ENCODE data around the gene SELENOI. TPM values are rescaled to one million over a fixed set of nuclear protein-coding genes. Genes with fewer than 3 reads are reported as not detected.

Gene SELENOI, protein sequence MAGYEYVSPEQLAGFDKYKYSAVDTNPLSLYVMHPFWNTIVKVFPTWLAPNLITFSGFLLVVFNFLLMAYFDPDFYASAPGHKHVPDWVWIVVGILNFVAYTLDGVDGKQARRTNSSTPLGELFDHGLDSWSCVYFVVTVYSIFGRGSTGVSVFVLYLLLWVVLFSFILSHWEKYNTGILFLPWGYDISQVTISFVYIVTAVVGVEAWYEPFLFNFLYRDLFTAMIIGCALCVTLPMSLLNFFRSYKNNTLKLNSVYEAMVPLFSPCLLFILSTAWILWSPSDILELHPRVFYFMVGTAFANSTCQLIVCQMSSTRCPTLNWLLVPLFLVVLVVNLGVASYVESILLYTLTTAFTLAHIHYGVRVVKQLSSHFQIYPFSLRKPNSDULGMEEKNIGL
- total RNA-seq (10 to 100 TPM; 58.4 to 61.9 TPM), polyA plus RNA-seq (3.2 TPM)

DNA sequence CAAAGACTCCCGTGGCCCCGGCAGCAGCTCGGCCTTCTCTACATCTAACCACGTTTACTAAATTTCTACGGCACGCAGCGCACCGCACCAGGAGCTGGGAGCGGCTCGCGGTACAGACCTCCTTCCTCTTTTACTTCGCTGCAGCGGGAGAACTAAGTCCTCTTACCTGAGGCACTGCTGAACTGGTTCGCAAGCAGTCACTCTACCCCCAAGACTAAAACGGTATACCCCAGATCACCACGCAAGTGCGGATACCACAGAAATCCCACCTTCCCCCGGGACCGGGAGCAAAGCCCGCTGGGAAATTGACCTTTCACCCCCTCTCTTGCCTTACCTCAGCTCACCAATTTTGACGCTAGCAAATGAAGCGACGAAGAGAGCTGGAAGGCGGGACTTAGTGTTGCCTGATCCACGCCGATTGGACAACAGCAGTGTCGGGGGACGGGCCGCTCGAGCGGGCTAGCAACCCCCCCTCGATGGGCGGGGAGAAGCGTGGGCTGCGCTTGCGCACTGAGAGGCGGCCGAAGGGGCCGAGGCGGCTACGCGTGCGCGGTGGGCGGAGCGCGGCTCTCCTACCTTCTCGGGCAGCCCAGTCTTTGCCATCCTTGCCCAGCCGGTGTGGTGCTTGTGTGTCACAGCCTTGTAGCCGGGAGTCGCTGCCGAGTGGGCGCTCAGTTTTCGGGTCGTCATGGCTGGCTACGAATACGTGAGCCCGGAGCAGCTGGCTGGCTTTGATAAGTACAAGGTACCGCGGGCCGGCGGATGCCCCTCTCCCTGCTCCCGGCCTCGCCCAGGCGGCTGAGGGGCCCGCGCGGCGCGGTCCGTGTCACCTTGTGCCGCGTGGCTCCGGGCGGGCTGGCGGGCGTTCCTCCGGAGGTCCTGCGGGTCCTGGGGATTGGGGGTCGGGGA, at the start of gene SELENOI:
Gene SELENOI, plus strand, starts transcription at position 599 of the 909 bp plus-strand sequence. Its CDS starts 90 bp downstream, at position 689.
- no peaks in the 10 kb centered on the region for H3K9me3 Mint-ChIP-seq
- peak; percentile 99 to 100 (median 100) for DNase-seq
- Histone ChIP-seq H3K9me3 (ENCODE audit: low read length) (no peaks in the 10 kb centered on the region), H3K4me1 (ENCODE audit: insufficient read depth, low read length) (peaks cover 36% of the 10 kb centered on the region), H3K36me3 (ENCODE audit: insufficient read depth, low read length) (no peaks in the 10 kb centered on the region), H3K27ac (ENCODE audit: low read depth, low read length) (peak within 1 kb of the TSS; percentile 85), H3K4me3 (ENCODE audit: low read length) (peak within 1 kb of the TSS; percentile 93), H3K27me3 (ENCODE audit: insufficient read depth, low read length, poor library complexity, severe bottlenecking) (no peaks in the 10 kb centered on the region)
- ChIA-PET POLR2A (interaction anchor here (0.6 to 1.4 kb wide), 4 partner anchors 101 to 1072 kb away, joined by 3 to 9 read pairs (median 4); partner anchors contain the start of genes HADHA and HADHB), CTCF (interaction anchor here (1.2 to 2.1 kb wide), 3 partner anchors 10 to 161 kb away, joined by 4 to 12 read pairs (median 4); no protein-coding TSS in a partner anchor)
- peak within 1 kb of the TSS; percentile 94 to 100 (median 98) for H3K4me3 Mint-ChIP-seq
- peaks cover 0 to 16% (median 0%) of the 10 kb centered on the region in 3 donors for H3K36me3 Mint-ChIP-seq
- peak within 1 kb of the TSS; percentile 85 to 100 (median 98) for H3K27ac Mint-ChIP-seq
- H3K27me3 Mint-ChIP-seq, result no peaks in the 10 kb centered on the region
- peaks cover 37 to 60% (median 48%) of the 10 kb centered on the region in 3 donors for H3K4me1 Mint-ChIP-seq

DNA sequence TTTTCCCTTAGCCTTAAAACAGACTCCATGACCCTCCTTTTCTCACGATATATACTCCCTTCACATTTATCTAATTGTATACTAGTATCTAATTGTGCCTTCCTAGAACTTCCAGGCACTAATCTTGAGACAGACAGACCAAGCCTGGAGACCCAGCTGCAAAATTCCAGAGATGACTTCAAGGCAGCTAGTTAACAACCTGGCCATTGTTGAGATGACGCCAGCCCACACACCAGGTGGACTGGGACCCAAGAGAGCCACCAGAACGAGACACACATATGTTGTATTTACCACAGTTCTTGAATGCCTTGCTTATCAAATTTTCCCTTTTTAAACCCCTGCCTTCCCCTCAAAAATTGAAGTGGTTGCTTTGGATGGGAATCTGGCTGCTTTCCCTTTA, 48.9 kb upstream of the SELENOI start:
- DNase-seq, result no peak
- H3K27me3 ChIP-seq (ENCODE audit: insufficient read depth, low read length, poor library complexity, severe bottlenecking), result no peaks in the 10 kb centered on the region
- H3K4me3 Mint-ChIP-seq, result no peak overlapping the region
- no peak overlapping the region for H3K27ac ChIP-seq (ENCODE audit: low read depth, low read length)
- no peaks in the 10 kb centered on the region for H3K27me3 Mint-ChIP-seq
- no peak overlapping the region for H3K27ac Mint-ChIP-seq
- ChIA-PET CTCF (interaction anchor here (0.6 kb wide), 1 partner anchor 157 kb away, joined by 3 read pairs; no protein-coding TSS in a partner anchor), POLR2A (interaction anchor here (0.6 kb wide), 1 partner anchor 13 kb away, joined by 3 read pairs; no protein-coding TSS in a partner anchor)
- H3K36me3 ChIP-seq (ENCODE audit: insufficient read depth, low read length), result no peaks in the 10 kb centered on the region
- H3K4me1 Mint-ChIP-seq, result no peaks in the 10 kb centered on the region
- H3K4me3 ChIP-seq (ENCODE audit: low read length), result no peak overlapping the region
- no peaks in the 10 kb centered on the region for H3K9me3 ChIP-seq (ENCODE audit: low read length)
- no peaks in the 10 kb centered on the region for H3K9me3 Mint-ChIP-seq
- H3K4me1 ChIP-seq (ENCODE audit: insufficient read depth, low read length), result peaks cover 14% of the 10 kb centered on the region
- peaks cover 0 to 2% (median 0%) of the 10 kb centered on the region in 3 donors for H3K36me3 Mint-ChIP-seq

DNA sequence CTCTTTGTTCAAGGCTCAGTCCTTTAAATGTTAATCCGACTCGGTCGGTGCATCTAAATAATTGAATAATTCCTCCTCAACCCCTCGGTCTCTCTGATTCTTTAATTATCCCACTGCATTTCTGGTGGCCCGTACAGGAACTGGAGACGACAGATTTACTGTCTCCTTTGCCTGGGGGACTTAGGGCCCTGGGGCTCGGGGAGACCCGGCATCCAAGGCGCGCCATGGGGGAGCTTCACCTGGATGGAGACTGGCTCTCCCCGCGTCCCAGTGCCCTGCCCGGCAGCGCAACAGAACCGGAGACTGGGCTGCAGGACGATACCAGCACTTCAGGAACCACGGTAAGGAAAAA, 47.7 kb upstream of the SELENOI start:
- peak overlapping the region; percentile 84 for H3K4me3 ChIP-seq (ENCODE audit: low read length)
- ChIA-PET POLR2A (interaction anchor here (0.6 kb wide), 2 partner anchors 25 to 508 kb away, joined by 3 to 4 read pairs; no protein-coding TSS in a partner anchor), CTCF (no interaction called here)
- H3K4me1 ChIP-seq (ENCODE audit: insufficient read depth, low read length), result peaks cover 14% of the 10 kb centered on the region
- no peak for DNase-seq
- H3K27me3 Mint-ChIP-seq, result no peaks in the 10 kb centered on the region
- H3K4me1 Mint-ChIP-seq, result no peaks in the 10 kb centered on the region
- no peak overlapping the region for H3K27ac Mint-ChIP-seq
- H3K27ac ChIP-seq (ENCODE audit: low read depth, low read length), result no peak overlapping the region
- H3K36me3 ChIP-seq (ENCODE audit: insufficient read depth, low read length), result no peaks in the 10 kb centered on the region
- H3K27me3 ChIP-seq (ENCODE audit: insufficient read depth, low read length, poor library complexity, severe bottlenecking), result no peaks in the 10 kb centered on the region
- H3K4me3 Mint-ChIP-seq, result no peak overlapping the region
- H3K9me3 ChIP-seq (ENCODE audit: low read length), result no peaks in the 10 kb centered on the region
- H3K36me3 Mint-ChIP-seq, result peaks cover 0 to 2% (median 0%) of the 10 kb centered on the region in 3 donors
- no peaks in the 10 kb centered on the region for H3K9me3 Mint-ChIP-seq

DNA sequence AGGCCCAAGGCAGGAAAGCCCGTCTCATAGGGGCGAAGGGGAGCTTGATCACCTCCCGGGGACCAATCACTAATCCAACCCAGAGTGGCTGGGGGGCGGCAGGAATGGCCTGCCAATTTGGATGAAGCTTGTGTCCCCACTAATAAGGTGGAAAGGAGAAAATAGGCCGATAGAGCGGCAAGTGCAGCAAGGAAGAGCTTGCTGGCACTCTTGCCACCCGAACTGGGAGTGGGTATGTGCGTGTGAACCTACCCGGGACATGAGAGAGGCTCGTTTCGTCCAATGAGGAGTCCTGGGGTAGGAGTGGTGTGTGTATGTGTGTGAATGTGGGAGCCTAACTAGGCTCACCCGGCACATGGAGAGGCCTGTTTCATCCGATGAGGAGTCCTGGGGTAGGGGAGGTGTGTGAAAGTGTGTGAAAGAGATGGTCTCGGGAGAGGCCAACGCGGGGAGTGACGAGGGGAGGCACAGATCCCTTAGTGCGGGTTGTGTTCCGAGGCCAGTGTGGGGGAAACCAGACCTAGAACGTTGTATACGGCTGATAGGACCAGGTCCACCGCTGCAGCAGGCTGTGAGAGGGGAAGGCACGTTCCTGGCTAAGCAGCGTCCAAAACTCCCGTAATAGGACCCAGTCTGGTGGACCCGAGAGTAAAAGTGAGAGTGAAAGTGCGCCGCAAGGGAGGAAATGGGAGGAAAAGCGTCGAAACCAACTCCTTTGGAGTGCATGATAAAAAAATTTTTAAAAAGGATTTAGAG, 47.1 kb upstream of the SELENOI start:
- Mint-ChIP-seq H3K9me3 (no peaks in the 10 kb centered on the region), H3K36me3 (no peaks in the 10 kb centered on the region), H3K4me1 (no peaks in the 10 kb centered on the region), H3K27ac (no peak overlapping the region), H3K27me3 (no peaks in the 10 kb centered on the region), H3K4me3 (no peak overlapping the region)
- Histone ChIP-seq H3K9me3 (ENCODE audit: low read length) (no peaks in the 10 kb centered on the region), H3K4me3 (ENCODE audit: low read length) (peak overlapping the region; percentile 84), H3K27me3 (ENCODE audit: insufficient read depth, low read length, poor library complexity, severe bottlenecking) (no peaks in the 10 kb centered on the region), H3K4me1 (ENCODE audit: insufficient read depth, low read length) (peaks cover 14% of the 10 kb centered on the region), H3K27ac (ENCODE audit: low read depth, low read length) (no peak overlapping the region), H3K36me3 (ENCODE audit: insufficient read depth, low read length) (no peaks in the 10 kb centered on the region)
- DNase-seq, result peak in 2 of 5 donors; percentile 12 to 64
- CTCF ChIA-PET, result no interaction called here
- POLR2A ChIA-PET, result interaction anchor here (0.6 kb wide), 1 partner anchor 508 kb away, joined by 4 read pairs; no protein-coding TSS in a partner anchor

DNA sequence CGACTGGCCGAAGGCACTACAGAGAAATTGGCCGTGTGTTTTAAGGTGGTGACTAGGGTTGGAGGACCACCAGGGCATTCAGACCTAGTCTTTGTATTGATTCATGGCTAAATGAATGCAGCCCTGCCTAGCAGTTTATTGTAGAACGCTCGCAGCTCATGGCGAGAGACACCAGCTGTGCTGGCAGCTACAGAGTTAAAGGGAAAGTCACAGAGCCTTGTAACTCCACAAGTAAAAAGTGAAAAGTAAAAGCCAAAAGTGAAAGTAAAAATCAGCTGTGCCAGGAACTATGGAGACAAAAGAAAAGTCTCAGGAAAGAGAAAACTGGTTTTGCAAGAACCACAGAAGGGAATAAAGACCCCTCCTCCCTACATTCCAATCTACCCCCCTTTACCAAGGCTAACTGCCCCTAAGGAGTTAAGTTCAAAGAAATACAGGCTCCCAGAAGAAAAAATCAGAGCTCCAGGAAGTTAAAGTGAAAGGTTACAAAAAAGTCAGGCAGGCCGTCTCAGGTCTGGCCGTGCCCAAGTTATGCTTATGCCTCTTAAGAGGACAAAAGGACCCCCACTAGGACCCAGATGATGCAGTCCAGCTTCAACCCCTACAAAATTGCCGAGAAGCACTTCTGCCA, 46.4 kb upstream of the SELENOI start:
- Histone ChIP-seq H3K27ac (ENCODE audit: low read depth, low read length) (no peak overlapping the region), H3K4me1 (ENCODE audit: insufficient read depth, low read length) (peaks cover 14% of the 10 kb centered on the region), H3K36me3 (ENCODE audit: insufficient read depth, low read length) (no peaks in the 10 kb centered on the region), H3K27me3 (ENCODE audit: insufficient read depth, low read length, poor library complexity, severe bottlenecking) (no peaks in the 10 kb centered on the region), H3K9me3 (ENCODE audit: low read length) (no peaks in the 10 kb centered on the region), H3K4me3 (ENCODE audit: low read length) (peak overlapping the region; percentile 84)
- ChIA-PET POLR2A (interaction anchor here (0.6 to 1.1 kb wide), 3 partner anchors 47 to 1026 kb away, joined by 3 to 4 read pairs (median 3); partner anchors contain the start of gene ADGRF3), CTCF (interaction anchor here (1.0 kb wide), 1 partner anchor 28 kb away, joined by 3 read pairs; no protein-coding TSS in a partner anchor)
- H3K9me3 Mint-ChIP-seq, result no peaks in the 10 kb centered on the region
- no peaks in the 10 kb centered on the region for H3K27me3 Mint-ChIP-seq
- H3K4me1 Mint-ChIP-seq, result no peaks in the 10 kb centered on the region
- H3K36me3 Mint-ChIP-seq, result peaks cover 0 to 3% (median 0%) of the 10 kb centered on the region in 3 donors
- H3K27ac Mint-ChIP-seq, result no peak overlapping the region
- DNase-seq, result peak in 2 of 5 donors; percentile 27 to 59
- H3K4me3 Mint-ChIP-seq, result no peak overlapping the region

DNA sequence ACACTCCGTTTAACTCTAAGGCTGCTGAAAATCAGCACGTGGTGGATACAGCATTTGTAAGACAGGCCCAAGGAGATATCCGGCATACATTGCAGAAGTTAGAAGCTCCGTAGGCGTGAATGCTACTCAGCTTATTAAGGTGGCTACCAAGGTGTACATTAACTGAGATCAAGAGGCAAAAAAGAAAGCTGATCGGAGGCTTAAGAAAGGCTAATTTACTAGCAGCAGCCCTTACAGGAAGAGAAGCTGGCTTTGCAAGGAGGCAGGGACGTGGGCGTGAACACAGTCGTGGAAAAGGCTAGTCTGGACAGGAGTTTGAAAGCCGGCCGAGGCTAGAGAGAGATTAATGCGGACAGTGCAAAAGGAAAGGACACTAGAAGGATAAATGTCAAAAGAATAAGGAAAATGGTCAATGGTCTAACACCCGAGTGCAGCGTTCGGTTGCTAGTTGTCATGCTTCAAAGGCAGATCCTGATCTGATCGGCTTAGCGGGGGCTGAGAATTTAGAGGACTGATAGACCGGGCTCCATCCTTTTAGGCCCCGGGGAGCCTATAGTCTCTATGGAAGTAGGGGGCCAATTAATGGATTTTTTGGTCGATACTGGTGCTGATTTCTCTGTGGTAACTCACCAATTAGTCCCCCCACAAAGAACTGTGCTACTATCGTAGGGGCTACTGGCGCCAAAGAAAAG, 45.6 kb upstream of the SELENOI start:
- Mint-ChIP-seq H3K36me3 (peaks cover 0 to 3% (median 0%) of the 10 kb centered on the region in 3 donors), H3K4me1 (no peaks in the 10 kb centered on the region), H3K27ac (no peak overlapping the region), H3K4me3 (no peak overlapping the region), H3K9me3 (no peaks in the 10 kb centered on the region), H3K27me3 (no peaks in the 10 kb centered on the region)
- DNase-seq, result no peak
- Histone ChIP-seq H3K27me3 (ENCODE audit: insufficient read depth, low read length, poor library complexity, severe bottlenecking) (no peaks in the 10 kb centered on the region), H3K27ac (ENCODE audit: low read depth, low read length) (no peak overlapping the region), H3K9me3 (ENCODE audit: low read length) (no peaks in the 10 kb centered on the region), H3K36me3 (ENCODE audit: insufficient read depth, low read length) (no peaks in the 10 kb centered on the region), H3K4me3 (ENCODE audit: low read length) (peak overlapping the region; percentile 49), H3K4me1 (ENCODE audit: insufficient read depth, low read length) (peaks cover 14% of the 10 kb centered on the region)
- CTCF ChIA-PET, result interaction anchor here (0.6 to 1.0 kb wide), 2 partner anchors 27 to 1133 kb away, joined by 3 read pairs; no protein-coding TSS in a partner anchor
- POLR2A ChIA-PET, result interaction anchor here (0.6 to 1.1 kb wide), 3 partner anchors 47 to 1027 kb away, joined by 3 to 4 read pairs (median 3); partner anchors contain the start of gene ADGRF3
